GM12801 (cell line): Measurements from ENCODE around the gene LACC1.

Experiments used
- CTCF ChIP-seq: IDR thresholded peaks from one replicate; pipeline ENCODE4 v1.5.1; 2011; ENCODE audit warnings: control low read depth; ENCODE audit not compliant: insufficient read length; ENCODE audit errors: extremely low read depth

Gene LACC1

GRCh38 chr13:43883631-43884030, 3.9 kb downstream of the LACC1 start:
- TF ChIP-seq CTCF = no peak

GRCh38 chr13:43884222-43884621, 4.5 kb downstream of the LACC1 start:
- no peak for TF ChIP-seq CTCF

- no peak for TF ChIP-seq CTCF
Measured at GRCh38 chr13:43894438-43894837, 14.7 kb downstream of the LACC1 start.

GRCh38 chr13:43895940-43896339, 16.2 kb downstream of the LACC1 start:
- no peak for TF ChIP-seq CTCF

GRCh38 chr13:43905435-43906031, 25.8 kb downstream of the LACC1 start:
- TF ChIP-seq CTCF = no peak

GRCh38 chr13:43908156-43909126, 28.7 kb downstream of the LACC1 start:
- TF ChIP-seq CTCF = no peak

GRCh38 chr13:43910856-43911255, 31.2 kb downstream of the LACC1 start:
- no peak for TF ChIP-seq CTCF
